ELF-1 (cell line): ENCODE measurements around the gene SET.
"Not testable (repeated sequence)": the region's sequence is repeated elsewhere in the genome, so short reads cannot be mapped to it uniquely, and the experiment has no call there.

Source experiments
- DNase-seq: peaks from one replicate; pipeline ENCODE4 v3.0.0-alpha.2; 2016; ENCODE audit warnings: low read depth, low spot score

Gene SET

DNA sequence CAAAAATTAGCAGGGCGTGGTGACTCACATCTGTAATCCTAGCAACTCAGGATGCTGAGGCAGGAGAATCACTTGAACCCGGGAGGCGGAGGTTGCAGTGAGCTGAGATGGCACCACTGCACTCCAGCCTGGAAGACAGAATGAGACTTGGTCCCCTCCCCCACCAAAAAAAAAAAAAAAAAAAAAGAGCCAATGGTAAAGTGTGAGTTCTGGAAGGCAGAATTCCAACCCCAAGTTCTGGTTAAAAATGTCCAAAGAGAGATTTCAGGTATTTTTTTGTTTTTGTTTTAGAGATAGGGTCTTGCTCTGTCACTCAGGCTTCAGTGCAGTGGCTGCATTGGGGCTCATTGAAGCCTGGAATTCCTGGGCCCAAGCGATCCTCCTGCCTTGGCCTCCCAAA is 1.6 kb upstream of the SET start:
- DNase-seq, result peak; percentile 30

DNA sequence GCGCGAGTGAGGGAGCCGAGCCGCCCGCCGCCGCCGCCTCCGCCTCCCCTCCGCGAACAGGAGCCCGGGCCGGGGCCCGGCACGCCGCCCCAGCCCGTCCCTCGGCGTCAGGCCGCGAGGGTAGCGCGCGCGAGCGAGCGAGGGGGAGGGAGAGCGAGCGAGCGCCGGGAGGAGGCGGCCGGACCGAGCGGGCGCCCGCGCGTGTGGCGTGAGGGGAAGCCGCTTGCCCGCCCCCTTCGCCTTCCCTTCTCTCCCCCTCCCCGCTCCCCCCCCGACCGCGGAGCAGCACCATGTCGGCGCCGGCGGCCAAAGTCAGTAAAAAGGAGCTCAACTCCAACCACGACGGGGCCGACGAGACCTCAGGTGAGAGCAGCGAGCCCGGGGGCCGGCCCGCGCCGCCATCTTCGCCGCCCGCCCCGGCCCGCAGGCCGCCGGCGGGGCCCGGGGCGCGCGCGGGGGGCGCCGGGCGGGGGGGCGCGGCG is 312 bp downstream of the SET start:
- no peak for DNase-seq

DNA sequence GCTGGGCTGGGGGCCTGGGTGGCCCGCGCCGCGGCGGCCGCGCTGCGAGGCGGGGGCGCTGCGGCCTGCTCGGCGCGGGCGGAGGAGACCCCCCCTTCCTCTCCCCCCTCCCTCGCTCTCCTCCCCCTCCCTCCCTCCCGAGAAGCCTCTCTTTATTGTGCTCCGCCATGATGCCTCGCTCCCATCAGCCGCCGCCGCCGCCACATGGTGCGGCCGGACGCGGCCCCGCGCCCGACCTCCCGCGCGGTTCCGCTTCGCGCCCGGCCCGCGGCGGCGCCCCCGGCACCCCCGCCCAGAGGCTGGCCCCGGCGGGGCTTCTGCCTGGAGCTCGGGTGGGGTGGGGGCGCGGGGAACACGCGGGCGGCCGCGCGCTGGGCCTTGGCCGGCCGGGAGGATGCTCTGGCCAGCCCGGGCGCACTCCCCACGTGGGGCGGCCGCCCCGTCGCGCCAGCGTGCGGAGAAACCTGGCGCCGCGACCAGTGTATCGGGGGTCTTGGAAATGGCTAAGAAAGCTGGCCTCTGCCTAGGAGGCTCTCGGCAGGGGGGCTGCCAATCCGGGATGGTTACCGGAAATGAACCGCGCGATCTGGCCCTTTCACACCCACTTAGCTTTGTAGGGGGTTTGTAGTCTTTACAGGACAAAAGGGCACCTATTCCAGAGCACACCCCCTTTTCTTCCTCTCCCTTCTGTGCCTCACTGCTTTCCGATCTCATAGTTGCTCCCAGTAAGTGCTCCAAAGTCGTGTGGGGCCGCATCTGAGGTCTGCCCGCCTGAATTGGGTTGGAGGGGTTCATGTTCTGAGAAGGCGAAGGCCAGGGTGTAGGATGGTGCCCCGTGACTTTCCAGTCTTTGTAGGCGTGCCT is 1.0 kb downstream of the SET start:
- peak; percentile 49 for DNase-seq

GRCh38 chr9:128690684-128691034 is 1.6 kb downstream of the SET start:
- DNase-seq, result no peak

GRCh38 chr9:128693738-128694137 is 4.7 kb downstream of the SET start:
- not testable (repeated sequence) for DNase-seq

DNA sequence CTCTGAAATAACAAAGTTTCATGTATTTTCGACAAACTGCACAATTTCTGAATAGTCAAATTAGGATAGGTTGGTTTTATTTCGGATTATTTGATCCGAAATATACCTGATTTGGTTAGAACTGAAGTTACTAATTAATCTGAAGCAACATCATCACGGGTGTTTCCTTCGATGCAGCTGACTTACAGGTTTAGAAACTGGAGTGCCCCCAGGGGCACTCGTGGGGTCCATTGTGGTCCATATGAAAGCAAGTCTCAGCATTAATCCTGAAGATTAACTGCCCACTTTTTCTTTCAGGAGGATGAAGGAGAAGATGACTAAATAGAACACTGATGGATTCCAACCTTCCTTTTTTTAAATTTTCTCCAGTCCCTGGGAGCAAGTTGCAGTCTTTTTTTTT is 5.3 kb downstream of the SET start:
- no peak for DNase-seq

DNA sequence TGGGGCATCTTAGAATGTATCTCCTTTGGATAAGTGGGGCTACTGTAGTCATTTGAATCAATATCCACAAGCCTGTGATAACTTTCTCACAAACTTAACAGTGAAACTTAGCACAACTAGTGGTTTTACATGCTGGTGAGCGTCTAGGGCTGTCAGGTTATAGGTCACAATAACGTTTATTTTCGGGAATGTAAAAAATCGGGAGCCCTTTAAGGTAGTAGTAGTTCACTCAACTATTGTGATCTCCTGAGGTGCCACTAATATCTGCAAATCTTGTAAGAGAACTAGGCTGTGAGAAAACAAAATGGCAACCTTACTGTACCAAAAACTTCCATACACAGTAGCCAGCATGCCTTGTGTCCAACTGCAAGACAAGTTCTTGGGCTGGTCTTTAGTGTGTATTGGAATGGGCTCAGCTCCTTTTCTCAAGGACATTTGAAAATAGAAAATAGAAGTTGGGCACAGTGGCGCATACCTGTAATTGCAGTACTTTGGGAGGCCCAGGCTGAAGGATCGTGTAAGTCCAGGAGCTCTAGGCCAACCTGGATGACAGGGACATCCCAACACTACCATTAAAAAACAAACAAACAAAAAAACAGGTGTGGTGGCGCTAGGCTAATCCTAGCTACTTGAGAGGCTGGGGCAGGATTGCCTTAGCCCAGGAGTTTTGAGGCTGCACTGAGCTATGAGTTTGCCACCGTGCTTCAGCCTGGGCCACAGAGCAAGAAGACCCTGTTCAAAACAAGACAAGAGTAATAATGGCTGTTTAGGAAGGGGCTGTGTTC is 8.1 kb downstream of the SET start:
- DNase-seq, result no peak

- not testable (repeated sequence) for DNase-seq
These were observed 10.2 kb downstream of the SET start for GRCh38 chr9:128699096-128699795.

DNA sequence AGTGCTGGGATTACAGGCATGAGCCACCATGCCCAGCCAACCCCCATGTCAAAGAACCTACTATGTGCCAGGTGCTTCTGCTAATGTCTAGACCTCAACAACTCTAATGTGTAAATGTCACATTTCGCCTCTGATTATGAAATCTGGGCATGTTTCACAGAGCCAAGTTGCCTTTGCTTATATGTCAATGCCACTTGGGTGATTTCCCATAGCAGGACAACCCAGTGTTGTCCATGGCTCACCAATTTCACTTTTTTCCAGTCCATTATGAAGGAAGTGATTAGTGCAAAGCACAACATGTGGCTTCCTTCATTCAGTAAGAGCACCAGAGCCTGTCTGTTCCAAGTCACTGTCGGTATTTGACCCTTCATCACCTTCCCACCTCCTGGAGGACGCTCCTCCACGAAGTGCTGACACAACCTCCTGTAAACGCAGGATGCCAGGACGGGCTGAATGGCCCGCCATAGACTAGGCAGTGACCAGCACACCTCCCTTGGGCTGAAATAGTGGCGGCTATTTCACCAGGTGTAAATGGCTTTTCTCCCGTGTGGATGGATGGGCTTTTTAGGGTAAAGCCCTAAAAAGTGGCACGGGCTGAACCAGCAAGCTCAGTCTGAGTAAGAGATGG is 12.3 kb downstream of the SET start:
- DNase-seq, result peak; percentile 68

GRCh38 chr9:128702445-128702948 is 13.5 kb downstream of the SET start, which contains the start of gene PKN3:
Gene PKN3 (plus strand): TSS chr9:128702503. CDS start chr9:128702916, 413 bp downstream.
- DNase-seq, result peak; percentile 96

DNA sequence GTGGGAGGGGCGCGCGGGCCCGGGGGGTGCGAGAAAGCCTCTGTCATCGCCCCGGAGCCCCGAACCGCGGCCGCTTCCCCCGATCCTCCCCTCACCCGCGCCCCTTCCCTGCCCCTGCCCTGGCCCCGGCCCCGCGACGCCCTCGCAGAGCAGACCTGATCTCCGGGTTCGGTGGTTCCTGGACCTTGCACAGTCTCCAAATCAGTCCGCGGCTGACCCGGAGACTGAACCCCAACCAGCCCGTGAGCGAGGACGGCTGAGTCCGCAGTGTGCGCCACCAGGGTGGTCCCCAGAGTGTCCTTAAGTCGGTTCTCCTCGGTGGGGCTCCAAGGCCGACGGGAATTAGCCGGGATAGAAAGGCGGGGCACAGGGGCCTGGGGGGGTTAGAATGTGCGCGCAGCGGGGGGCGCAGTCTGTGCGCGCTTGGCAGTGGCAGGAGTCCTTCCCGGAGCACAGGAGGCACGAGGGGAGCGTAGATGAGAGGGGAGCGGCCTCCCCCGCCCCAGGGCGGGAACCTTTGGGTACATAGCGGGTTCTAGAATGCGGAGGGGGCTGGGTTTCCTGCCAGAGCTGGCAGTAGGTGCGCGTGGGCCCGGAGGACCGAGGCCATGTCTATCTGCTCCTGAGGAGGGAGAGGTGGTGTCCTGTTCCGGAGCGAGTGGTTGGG is 14.1 kb downstream of the SET start:
- DNase-seq, result peak; percentile 63

DNA sequence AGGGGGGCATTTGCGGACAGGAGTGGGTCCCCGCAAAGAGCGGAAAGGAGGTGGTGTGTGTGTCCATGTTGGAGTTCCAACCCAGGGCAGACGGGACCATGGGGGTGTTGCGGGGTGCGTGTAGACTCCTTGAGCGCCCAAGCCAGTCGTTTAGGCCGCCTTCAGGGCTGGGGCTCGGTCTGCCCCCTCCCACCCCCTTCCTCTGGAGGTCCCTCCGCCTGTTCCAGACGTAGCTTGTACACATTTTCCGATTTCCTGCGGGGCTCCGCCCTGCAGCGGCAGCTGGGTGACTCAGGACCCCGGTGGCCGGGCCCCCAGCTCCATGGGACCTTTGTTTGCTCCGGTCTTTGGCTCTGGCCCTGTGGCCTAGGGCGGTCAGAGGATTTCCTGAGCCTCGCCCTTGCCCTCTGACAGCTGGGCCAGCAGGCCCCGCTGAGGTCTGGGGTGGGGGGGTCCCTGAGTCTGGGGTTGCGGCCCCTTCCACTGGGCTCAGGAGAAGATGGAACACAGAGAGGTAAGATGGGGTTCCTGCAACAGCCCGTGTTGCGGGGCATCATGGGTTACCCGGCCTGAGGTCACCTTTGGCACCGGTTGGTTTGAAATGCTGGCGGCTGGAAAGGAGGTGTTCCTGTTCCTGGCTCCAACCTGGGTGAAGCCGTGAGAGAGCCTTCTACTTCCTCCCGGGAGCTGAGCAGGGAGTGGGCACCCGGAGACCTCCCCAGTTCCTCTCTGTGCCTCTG is 14.8 kb downstream of the SET start:
- DNase-seq, result no peak

- DNase-seq, result no peak
These were observed 15.3 kb downstream of the SET start for GRCh38 chr9:128704356-128704670.

- no peak for DNase-seq
These were observed 16.3 kb downstream of the SET start for GRCh38 chr9:128705051-128705965.

GRCh38 chr9:128706045-128706444 is 17.0 kb downstream of the SET start:
- no peak for DNase-seq

- no peak for DNase-seq
These were observed 17.8 kb downstream of the SET start for GRCh38 chr9:128706671-128707381.

- no peak for DNase-seq
These were observed 18.4 kb downstream of the SET start for GRCh38 chr9:128707446-128707845.
